ENCODE measurements around the gene RBX1.

GRCh38 chr22:41022470-41023298 is 71.5 kb downstream of the RBX1 start:
- peak; percentile 81 to 99 for TF ChIP-seq EP300 (IDR thresholded peaks at IDR 0.05)
- TF ChIP-seq CTCF (IDR thresholded peaks at IDR 0.05): peak in 3 of 5 experiments; percentile 3 to 43 (median 4)
- peak; percentile 76 to 87 for TF ChIP-seq POLR2A (IDR thresholded peaks at IDR 0.05)
